Activated CD8-positive, alpha-beta T cell treated with anti-CD3 and anti-CD28 coated beads for 36 hours (primary cell): ENCODE measurements around the gene FAM110A. TPM values are rescaled to one million over a fixed set of nuclear protein-coding genes. Genes with fewer than 3 reads are reported as not detected.

Experiments
- ATAC-seq: fragments of 200-7000 bp; cut with Tn5 transposase; one replicate; pipeline ENCODE4 v1.10.0; 2021; ENCODE audit warnings: mild to moderate bottlenecking, moderate library complexity
- CTCF ChIA-PET: fragments of 350-600 bp; sonication (Branson Sonifier 250); formaldehyde crosslinking; loops from one replicate; lab custom pipeline; 2021; ENCODE audit warnings: antibody characterized with exemption; lab: Charles Lee
- POLR2A ChIA-PET: fragments of 350-600 bp; sonication (Branson Sonifier 250); formaldehyde crosslinking; loops from one replicate; lab custom pipeline; 2021; ENCODE audit warnings: antibody characterized with exemption; lab: Charles Lee
- DNase-seq: peaks from one replicate; pipeline ENCODE4 v3.0.0-alpha.2; 2020
- H3K27ac Mint-ChIP-seq: one replicate; pipeline ENCODE4 v1.8.0; 2021; ENCODE audit warnings: mild to moderate bottlenecking, mixed read lengths
- H3K27me3 Mint-ChIP-seq: one replicate; pipeline ENCODE4 v1.8.0; 2021; ENCODE audit warnings: mixed read lengths
- H3K36me3 Mint-ChIP-seq: one replicate; pipeline ENCODE4 v1.8.0; 2021; ENCODE audit warnings: low read depth, mixed read lengths
- H3K4me1 Mint-ChIP-seq: one replicate; pipeline ENCODE4 v1.8.0; 2021; ENCODE audit warnings: low read depth, mixed read lengths
- H3K4me3 Mint-ChIP-seq: one replicate; pipeline ENCODE4 v1.8.0; 2021; ENCODE audit warnings: mild to moderate bottlenecking, moderate library complexity, mixed read lengths
- H3K9me3 Mint-ChIP-seq: one replicate; pipeline ENCODE4 v1.8.0; 2021; ENCODE audit warnings: mixed read lengths
- intact Hi-C: fragments of 100-400 bp; cut with micrococcal nuclease; formaldehyde crosslinking; loops from one replicate; pipeline ENCODE4 v1.10.0; 2022
- total RNA-seq, 2 experiments: library from RNA; stranded (reverse); gene quantifications; one replicate each; pipeline ENCODE4 v1.2.3, GENCODE V29; 2021
- TF ChIP-seq, protein P1 (sequence below): fragments of 200-600 bp; IDR thresholded peaks from one replicate; pipeline ENCODE4 v1.8.0; 2022; ENCODE audit warnings: antibody characterized with exemption, mild to moderate bottlenecking

Gene FAM110A
- total RNA-seq, 2 experiments from 2014 or later = 20.5 to 23.1 TPM

DNA sequence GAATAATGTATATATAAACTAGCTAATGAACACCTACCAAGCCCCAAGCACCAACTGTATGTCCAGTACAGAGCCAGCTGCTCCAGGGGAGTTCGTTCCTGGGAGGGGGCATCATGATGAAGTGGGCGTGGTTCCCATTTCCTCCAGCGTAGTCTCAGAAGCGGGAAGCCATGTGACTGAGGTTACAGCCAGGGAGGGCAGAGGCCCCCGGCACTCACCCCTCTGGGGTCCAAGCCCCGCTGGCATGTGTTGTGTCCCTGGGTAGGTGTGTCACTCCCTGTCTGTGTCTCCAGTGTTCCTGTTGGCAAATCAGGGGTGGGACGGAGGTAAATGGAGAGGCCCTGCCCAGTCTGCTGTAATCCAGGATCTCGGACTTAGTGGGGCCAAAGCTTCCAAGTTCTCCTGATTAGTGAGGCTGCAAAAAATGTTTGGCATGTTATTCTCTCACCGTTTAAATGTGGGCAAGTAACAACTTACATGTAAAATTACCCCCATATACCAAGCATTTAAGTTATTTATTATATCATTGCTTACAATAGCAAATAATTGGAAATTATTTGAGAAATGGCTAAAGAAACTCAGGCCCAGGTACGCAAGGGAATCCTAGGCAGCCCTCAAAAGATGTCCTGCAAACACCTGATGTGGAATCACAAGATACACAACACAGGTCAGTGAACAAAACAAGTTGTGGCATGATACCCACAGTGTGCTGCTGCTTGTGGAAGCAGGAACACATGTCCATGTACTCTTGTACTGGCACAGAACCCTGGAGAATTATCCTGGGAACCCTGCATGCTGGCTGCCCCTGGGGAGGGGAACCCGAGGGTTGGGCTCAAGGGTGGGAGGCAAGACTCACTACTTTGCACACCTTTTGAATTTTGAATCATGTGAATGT lies 22.2 kb downstream of the FAM110A start:
- TF ChIP-seq, protein P1, sequence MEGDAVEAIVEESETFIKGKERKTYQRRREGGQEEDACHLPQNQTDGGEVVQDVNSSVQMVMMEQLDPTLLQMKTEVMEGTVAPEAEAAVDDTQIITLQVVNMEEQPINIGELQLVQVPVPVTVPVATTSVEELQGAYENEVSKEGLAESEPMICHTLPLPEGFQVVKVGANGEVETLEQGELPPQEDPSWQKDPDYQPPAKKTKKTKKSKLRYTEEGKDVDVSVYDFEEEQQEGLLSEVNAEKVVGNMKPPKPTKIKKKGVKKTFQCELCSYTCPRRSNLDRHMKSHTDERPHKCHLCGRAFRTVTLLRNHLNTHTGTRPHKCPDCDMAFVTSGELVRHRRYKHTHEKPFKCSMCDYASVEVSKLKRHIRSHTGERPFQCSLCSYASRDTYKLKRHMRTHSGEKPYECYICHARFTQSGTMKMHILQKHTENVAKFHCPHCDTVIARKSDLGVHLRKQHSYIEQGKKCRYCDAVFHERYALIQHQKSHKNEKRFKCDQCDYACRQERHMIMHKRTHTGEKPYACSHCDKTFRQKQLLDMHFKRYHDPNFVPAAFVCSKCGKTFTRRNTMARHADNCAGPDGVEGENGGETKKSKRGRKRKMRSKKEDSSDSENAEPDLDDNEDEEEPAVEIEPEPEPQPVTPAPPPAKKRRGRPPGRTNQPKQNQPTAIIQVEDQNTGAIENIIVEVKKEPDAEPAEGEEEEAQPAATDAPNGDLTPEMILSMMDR = no peak
- CTCF ChIA-PET = interaction anchor here (1.0 kb wide), 1 partner anchor 32 kb away, joined by 4 read pairs; no protein-coding TSS in a partner anchor
- ATAC-seq = peak; percentile 5
- DNase-seq = peak; percentile 14
- peaks cover 70% of the 10 kb centered on the region for H3K4me1 Mint-ChIP-seq
- peaks cover 5% of the 10 kb centered on the region for H3K9me3 Mint-ChIP-seq
- peak overlapping the region; percentile 26 for H3K4me3 Mint-ChIP-seq
- peak overlapping the region; percentile 63 for H3K27ac Mint-ChIP-seq
- H3K27me3 Mint-ChIP-seq = no peaks in the 10 kb centered on the region
- POLR2A ChIA-PET = interaction anchor here (1.5 to 1.6 kb wide), 2 partner anchors 9 to 22 kb away, joined by 4 read pairs; partner anchors contain the start of gene FAM110A
- intact Hi-C loops = no loop called here
- H3K36me3 Mint-ChIP-seq = peaks cover 2% of the 10 kb centered on the region

DNA sequence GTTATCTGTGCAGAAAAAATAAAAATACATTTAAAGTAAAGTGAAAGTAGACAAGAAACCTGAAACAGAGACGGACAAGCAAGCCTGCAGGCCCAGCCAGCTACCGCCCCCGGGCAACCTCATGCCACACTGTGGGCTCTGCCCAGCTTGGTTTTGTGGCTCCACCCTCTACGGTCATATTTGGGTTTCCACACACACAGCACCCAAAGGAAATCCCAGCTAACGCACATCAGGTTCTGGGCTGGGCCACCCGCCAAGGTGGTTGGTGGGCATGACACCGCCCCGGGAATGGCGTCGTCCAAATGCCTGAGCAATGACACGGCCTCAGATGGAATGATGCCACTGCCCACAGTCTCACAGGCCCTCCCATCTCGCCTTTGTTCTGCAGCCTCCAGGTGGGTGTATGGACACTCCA lies 22.9 kb downstream of the FAM110A start:
- peak; percentile 78 for ATAC-seq

DNA sequence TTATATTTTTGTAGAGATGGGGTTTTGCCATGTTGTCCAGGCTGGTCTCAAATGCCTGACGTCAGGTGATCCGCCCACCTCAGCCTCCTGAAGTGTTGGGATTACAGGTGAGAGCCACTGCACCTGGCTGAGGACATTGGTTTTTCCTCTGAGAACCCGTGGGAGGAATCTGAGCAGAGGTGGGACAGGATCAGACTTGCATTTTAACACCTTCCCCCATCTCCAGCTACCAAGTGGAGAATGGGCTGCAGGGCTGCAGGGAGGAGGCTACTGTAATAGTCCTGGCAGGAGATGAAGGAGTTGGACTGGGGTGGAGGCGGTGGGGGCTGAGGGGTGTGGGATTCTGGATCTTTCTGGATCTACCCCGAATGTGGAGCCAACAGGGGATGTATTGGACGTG lies 24.5 kb downstream of the FAM110A start:
- Mint-ChIP-seq H3K9me3 (peaks cover 5% of the 10 kb centered on the region), H3K4me3 (no peak overlapping the region), H3K27ac (no peak overlapping the region), H3K36me3 (peaks cover 2% of the 10 kb centered on the region), H3K4me1 (peaks cover 62% of the 10 kb centered on the region), H3K27me3 (no peaks in the 10 kb centered on the region)
- no peak for DNase-seq
- TF ChIP-seq, protein P1 = no peak
- ChIA-PET CTCF (interaction anchor here (1.1 to 1.5 kb wide), 2 partner anchors 99 to 212 kb away, joined by 3 read pairs; no protein-coding TSS in a partner anchor), POLR2A (no interaction called here)
- no peak for ATAC-seq
- intact Hi-C loops = no loop called here

More for the DNA sequence above, 22.9 kb downstream of the FAM110A start:
- ChIA-PET POLR2A (interaction anchor here (1.5 to 1.6 kb wide), 2 partner anchors 10 to 23 kb away, joined by 4 read pairs; partner anchors contain the start of gene FAM110A), CTCF (interaction anchor here (1.0 kb wide), 1 partner anchor 31 kb away, joined by 4 read pairs; no protein-coding TSS in a partner anchor)
- peaks cover 5% of the 10 kb centered on the region for H3K9me3 Mint-ChIP-seq
- H3K27ac Mint-ChIP-seq = peak overlapping the region; percentile 63
- peak; percentile 81 for DNase-seq
- intact Hi-C loops = no loop called here
- no peaks in the 10 kb centered on the region for H3K27me3 Mint-ChIP-seq
- H3K4me3 Mint-ChIP-seq = peak overlapping the region; percentile 26
- peaks cover 2% of the 10 kb centered on the region for H3K36me3 Mint-ChIP-seq
- TF ChIP-seq, protein P1 = no peak
- peaks cover 64% of the 10 kb centered on the region for H3K4me1 Mint-ChIP-seq

DNA sequence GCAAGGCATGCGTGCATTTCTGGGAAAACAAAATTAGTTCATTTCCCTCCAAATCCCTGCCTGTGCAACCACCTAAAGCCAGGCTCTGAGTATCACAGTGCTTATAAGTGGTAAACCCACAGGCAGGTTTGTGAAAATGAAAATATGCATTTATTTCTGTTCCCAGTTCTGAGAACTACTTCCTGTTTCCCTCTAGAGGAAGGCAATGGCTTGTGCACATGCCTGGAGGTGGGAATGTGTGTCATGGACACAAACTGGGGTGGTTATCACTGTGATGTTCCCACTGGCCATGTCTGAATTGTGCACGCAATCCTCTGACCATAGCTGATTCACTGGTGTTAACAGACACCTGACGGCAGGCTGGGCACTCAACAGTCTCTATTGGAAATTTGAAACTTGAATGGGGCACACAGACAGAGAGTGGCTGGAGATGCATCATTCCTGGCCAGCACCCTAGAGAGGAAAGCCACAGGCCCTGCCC lies 26.3 kb downstream of the FAM110A start:
- H3K4me3 Mint-ChIP-seq = no peak overlapping the region
- H3K27me3 Mint-ChIP-seq = no peaks in the 10 kb centered on the region
- TF ChIP-seq, protein P1 = no peak
- DNase-seq = no peak
- intact Hi-C loops = no loop called here
- H3K36me3 Mint-ChIP-seq = no peaks in the 10 kb centered on the region
- peak; percentile 28 for ATAC-seq
- CTCF ChIA-PET = interaction anchor here (1.1 to 1.2 kb wide), 2 partner anchors 13 to 97 kb away, joined by 6 to 7 read pairs; no protein-coding TSS in a partner anchor
- no peaks in the 10 kb centered on the region for H3K9me3 Mint-ChIP-seq
- POLR2A ChIA-PET = interaction anchor here (0.7 to 1.3 kb wide), 2 partner anchors 9 to 14 kb away, joined by 3 to 6 read pairs; no protein-coding TSS in a partner anchor
- peak overlapping the region; percentile 67 for H3K27ac Mint-ChIP-seq
- peaks cover 48% of the 10 kb centered on the region for H3K4me1 Mint-ChIP-seq
